CD4-positive, alpha-beta memory T cell (primary cell): ENCODE results near the gene TMEM86A. TPM values are rescaled to one million over a fixed set of nuclear protein-coding genes. Genes with fewer than 3 reads are reported as not detected.

Source experiments
- CTCF ChIA-PET: fragments of 350-600 bp; sonication (Branson Sonifier 250); formaldehyde crosslinking; loops from one replicate; lab custom pipeline; 2021; ENCODE audit warnings: inconsistent platforms; ENCODE audit not compliant: partially characterized antibody; lab: Charles Lee
- POLR2A ChIA-PET: fragments of 350-600 bp; sonication (Branson Sonifier 250); formaldehyde crosslinking; loops from one replicate; lab custom pipeline; 2021; ENCODE audit not compliant: partially characterized antibody; lab: Charles Lee
- DNase-seq, 5 donors: peaks; one replicate each; pipeline versions ENCODE4 v3.0.0 to v3.0.0-alpha.2; 2020 to 2022; ENCODE audit warnings: mixed read lengths in 1 of 5
- H3K27ac ChIP-seq: one replicate; pipeline ENCODE4 v1.7.0; 2013; ENCODE audit warnings: low read depth, low read length
- H3K27me3 ChIP-seq: 2 replicates; pipeline ENCODE4 v1.7.0; 2013; ENCODE audit warnings: mild to moderate bottlenecking, low read length, moderate library complexity; ENCODE audit not compliant: insufficient read depth
- H3K36me3 ChIP-seq: 2 replicates; pipeline ENCODE4 v1.7.0; 2013; ENCODE audit warnings: mild to moderate bottlenecking, low read length, moderate library complexity; ENCODE audit not compliant: insufficient read depth
- H3K4me1 ChIP-seq: 2 replicates; pipeline ENCODE4 v1.7.0; 2013; ENCODE audit warnings: mild to moderate bottlenecking, low read length, moderate library complexity; ENCODE audit not compliant: insufficient read depth
- H3K4me3 ChIP-seq, 2 donors: one replicate each; pipeline ENCODE4 v1.7.0; 2013; ENCODE audit warnings: low read length in 2 of 2, mild to moderate bottlenecking in 1 of 2
- H3K9me3 ChIP-seq, 2 donors: one replicate each; pipeline ENCODE4 v1.7.0; 2013; ENCODE audit warnings: low read length in 2 of 2, control low read depth in 1 of 2; ENCODE audit not compliant: control insufficient read depth in 1 of 2
- H3K27ac Mint-ChIP-seq, 7 donors: one replicate each; pipeline ENCODE4 v1.8.0; 2020 to 2021; ENCODE audit warnings: mixed read lengths in 7 of 7, mild to moderate bottlenecking in 6 of 7, inconsistent platforms in 3 of 7, moderate library complexity in 3 of 7
- H3K27me3 Mint-ChIP-seq, 2 donors: one replicate each; pipeline ENCODE4 v1.8.0; 2020 to 2021; ENCODE audit warnings: mixed read lengths in 2 of 2
- H3K36me3 Mint-ChIP-seq, 2 donors: one replicate each; pipeline ENCODE4 v1.8.0; 2020 to 2021; ENCODE audit warnings: mixed read lengths in 2 of 2, inconsistent platforms in 1 of 2, mild to moderate bottlenecking in 1 of 2
- H3K4me1 Mint-ChIP-seq, 4 donors: one replicate each; pipeline ENCODE4 v1.8.0; 2020 to 2021; ENCODE audit warnings: mixed read lengths in 4 of 4, mild to moderate bottlenecking in 1 of 4
- H3K4me3 Mint-ChIP-seq, 8 donors: one replicate each; pipeline ENCODE4 v1.8.0; 2020 to 2021; ENCODE audit warnings: mixed read lengths in 8 of 8, mild to moderate bottlenecking in 7 of 8, moderate library complexity in 6 of 8, inconsistent platforms in 3 of 8
- H3K9me3 Mint-ChIP-seq, 8 donors: one replicate each; pipeline ENCODE4 v1.8.0; 2020 to 2021; ENCODE audit warnings: mixed read lengths in 8 of 8, mild to moderate bottlenecking in 5 of 8, inconsistent platforms in 3 of 8, moderate library complexity in 1 of 8
- intact Hi-C: fragments of 100-400 bp; cut with micrococcal nuclease; formaldehyde crosslinking; loops from one replicate; pipeline ENCODE4 v1.15.1; 2023
- polyA plus RNA-seq, 2 donors: library from polyadenylated mRNA; unstranded; fragments of 300-500 nt; fragmentation: Illumina TruSeq; gene quantifications; one replicate each; pipeline ENCODE4 v1.2.3, GENCODE V29; 2021
- total RNA-seq, 2 experiments: library from RNA; stranded (reverse); gene quantifications; one replicate each; pipeline ENCODE4 v1.2.3, GENCODE V29; 2021

TMEM86A gene
- total and polyA plus RNA-seq, 4 experiments from 2014 or later, result 0.76 to 4.0 (median 1.7) TPM

- Mint-ChIP-seq H3K9me3 (no peaks in the 10 kb centered on the region), H3K27me3 (peaks cover 0 to 8% of the 10 kb centered on the region in 2 donors), H3K4me1 (no peaks in the 10 kb centered on the region), H3K36me3 (no peaks in the 10 kb centered on the region), H3K4me3 (no peak overlapping the region), H3K27ac (no peak overlapping the region)
- Histone ChIP-seq H3K36me3 (no peaks in the 10 kb centered on the region), H3K9me3 (no peaks in the 10 kb centered on the region), H3K27ac (no peak overlapping the region), H3K4me1 (no peaks in the 10 kb centered on the region), H3K27me3 (no peaks in the 10 kb centered on the region), H3K4me3 (no peak overlapping the region)
- no peak for DNase-seq
- CTCF ChIA-PET, result interaction anchor here (1.1 kb wide), 1 partner anchor 13 kb away, joined by 3 read pairs; no protein-coding TSS in a partner anchor
- POLR2A ChIA-PET, result no interaction called here
- intact Hi-C loops, result no loop called here
Observed at GRCh38 chr11:18750944-18751343, 52.4 kb downstream of the TMEM86A start.

GRCh38 chr11:18752502-18752901, 53.9 kb downstream of the TMEM86A start:
- no peaks in the 10 kb centered on the region for H3K9me3 Mint-ChIP-seq
- H3K36me3 Mint-ChIP-seq, result no peaks in the 10 kb centered on the region
- no peak overlapping the region for H3K27ac Mint-ChIP-seq
- intact Hi-C loops, result no loop called here
- H3K4me1 Mint-ChIP-seq, result no peaks in the 10 kb centered on the region
- H3K36me3 ChIP-seq, result no peaks in the 10 kb centered on the region
- no peak for DNase-seq
- ChIA-PET POLR2A (no interaction called here), CTCF (interaction anchor here (1.2 kb wide), 1 partner anchor 19 kb away, joined by 3 read pairs; no protein-coding TSS in a partner anchor)
- no peak overlapping the region for H3K4me3 Mint-ChIP-seq
- H3K9me3 ChIP-seq, result no peaks in the 10 kb centered on the region
- no peak overlapping the region for H3K4me3 ChIP-seq
- no peaks in the 10 kb centered on the region for H3K27me3 ChIP-seq
- H3K4me1 ChIP-seq, result no peaks in the 10 kb centered on the region
- no peak overlapping the region for H3K27ac ChIP-seq
- H3K27me3 Mint-ChIP-seq, result peaks cover 0 to 8% of the 10 kb centered on the region in 2 donors

- DNase-seq, result no peak
- Mint-ChIP-seq H3K4me3 (no peak overlapping the region), H3K27me3 (peaks cover 0 to 8% of the 10 kb centered on the region in 2 donors), H3K4me1 (no peaks in the 10 kb centered on the region), H3K36me3 (no peaks in the 10 kb centered on the region), H3K9me3 (no peaks in the 10 kb centered on the region), H3K27ac (no peak overlapping the region)
- Histone ChIP-seq H3K4me3 (no peak overlapping the region), H3K27ac (no peak overlapping the region), H3K4me1 (no peaks in the 10 kb centered on the region), H3K36me3 (no peaks in the 10 kb centered on the region), H3K27me3 (no peaks in the 10 kb centered on the region), H3K9me3 (no peaks in the 10 kb centered on the region)
- POLR2A ChIA-PET, result no interaction called here
- intact Hi-C loops, result no loop called here
- CTCF ChIA-PET, result interaction anchor here (2.0 kb wide), 1 partner anchor 10 kb away, joined by 5 read pairs; no protein-coding TSS in a partner anchor
Observed at GRCh38 chr11:18754308-18754707, 55.7 kb downstream of the TMEM86A start.

Other genes starting within 250 kb of the TMEM86A start
- under 1 TPM; 0.20 to 0.42 TPM for gene LDHAL6A, start 242.9 kb upstream of the TMEM86A start, total RNA-seq
- not detected for gene LDHAL6A, start 242.9 kb upstream of the TMEM86A start, polyA plus RNA-seq
- gene TSG101, start 171.8 kb upstream of the TMEM86A start, total RNA-seq, result 10 to 100 TPM; 40.0 to 41.2 TPM
- gene TSG101, start 171.8 kb upstream of the TMEM86A start, polyA plus RNA-seq, result 10 to 100 TPM; 59.4 to 64.2 TPM
- 10 to 100 TPM; 10.6 to 10.7 TPM for gene UEVLD, start 110.0 kb upstream of the TMEM86A start, total RNA-seq
- 10 to 100 TPM in 1 of 2 donors, 1 to 10 TPM in 1; 9.1 to 10.2 TPM for gene UEVLD, start 110.0 kb upstream of the TMEM86A start, polyA plus RNA-seq
- gene MISFA, start 99.0 kb upstream of the TMEM86A start, total RNA-seq, result under 1 TPM in 1 of 2 experiments, not detected in 1; 0.69 TPM
- under 1 TPM in 1 of 2 donors, not detected in 1; 0.47 TPM for gene MISFA, start 99.0 kb upstream of the TMEM86A start, polyA plus RNA-seq
- gene SPTY2D1, start 64.4 kb upstream of the TMEM86A start, total RNA-seq, result 10 to 100 TPM; 23.0 to 25.2 TPM
- gene SPTY2D1, start 64.4 kb upstream of the TMEM86A start, polyA plus RNA-seq, result 10 to 100 TPM in 1 of 2 donors, 1 to 10 TPM in 1; 5.1 to 12.6 TPM
- 1 to 10 TPM; 5.3 to 8.0 TPM for gene IGSF22, start 27.4 kb downstream of the TMEM86A start, total RNA-seq
- gene IGSF22, start 27.4 kb downstream of the TMEM86A start, polyA plus RNA-seq, result 1 to 10 TPM; 4.6 to 5.8 TPM
- gene PTPN5, start 93.0 kb downstream of the TMEM86A start, total RNA-seq, result not detected
- not detected for gene PTPN5, start 93.0 kb downstream of the TMEM86A start, polyA plus RNA-seq
- gene MRGPRX1, start 240.6 kb downstream of the TMEM86A start, total RNA-seq, result not detected
- gene MRGPRX1, start 240.6 kb downstream of the TMEM86A start, polyA plus RNA-seq, result not detected